ENCODE measurements around the gene SSC5D.

The SSC5D gene

GRCh38 chr19:55483706-55484592 lies 4.3 kb upstream of the SSC5D start:
- no peak for DNase-seq (ENCODE audit: low spot score in 2 of 2)
- H3K9me3 ChIP-seq = no peaks in the 10 kb centered on the region
- in situ Hi-C loops (cut with MboI; ENCODE audit: low sequenced_read_pairs) = no loop called here
- H3K27me3 ChIP-seq (ENCODE audit: low read depth) = no peaks in the 10 kb centered on the region
- H3K4me1 ChIP-seq = peaks cover 4% of the 10 kb centered on the region; the same call in 1 of the 2 replicates
- H3K4me3 ChIP-seq = peak overlapping the region; percentile 59; the same call in 1 of the 2 replicates
- peaks cover 6% of the 10 kb centered on the region; the same call in 1 of the 2 replicates for H3K36me3 ChIP-seq (replicated peaks)

GRCh38 chr19:55484593-55485438 lies 3.4 kb upstream of the SSC5D start, which contains the start of gene NAT14:
Gene NAT14, plus strand, starts transcription at chr19:55485188. Its CDS starts 521 bp downstream, at chr19:55485709.
- peak; percentile 70 to 90 for DNase-seq (ENCODE audit: low spot score in 2 of 2)
- Histone ChIP-seq H3K9me3 (no peaks in the 10 kb centered on the region), H3K27me3 (ENCODE audit: low read depth) (no peaks in the 10 kb centered on the region), H3K36me3 (replicated peaks) (peaks cover 6% of the 10 kb centered on the region; the same call in 1 of the 2 replicates), H3K4me1 (peaks cover 4% of the 10 kb centered on the region; the same call in 1 of the 2 replicates), H3K4me3 (peak within 1 kb of the TSS; percentile 59)
- in situ Hi-C loops (cut with MboI; ENCODE audit: low sequenced_read_pairs) = no loop called here

- Histone ChIP-seq H3K4me1 (peaks cover 4% of the 10 kb centered on the region; the same call in 1 of the 2 replicates), H3K4me3 (peak overlapping the region; percentile 59)
These were observed 2.7 kb upstream of the SSC5D start for GRCh38 chr19:55485439-55486011.

GRCh38 chr19:55486043-55486970 lies 1.9 kb upstream of the SSC5D start:
- no peak for DNase-seq (ENCODE audit: low spot score in 2 of 2)
- Histone ChIP-seq H3K36me3 (replicated peaks) (peaks cover 6% of the 10 kb centered on the region; the same call in 1 of the 2 replicates), H3K27me3 (ENCODE audit: low read depth) (no peaks in the 10 kb centered on the region), H3K9me3 (no peaks in the 10 kb centered on the region), H3K4me1 (peaks cover 4% of the 10 kb centered on the region; the same call in 1 of the 2 replicates), H3K4me3 (peak overlapping the region; percentile 59; the same call in 1 of the 2 replicates)
- in situ Hi-C loops (cut with MboI; ENCODE audit: low sequenced_read_pairs) = no loop called here

More at GRCh38 chr19:55485439-55486011, 2.7 kb upstream of the SSC5D start:
- Histone ChIP-seq H3K9me3 (no peaks in the 10 kb centered on the region), H3K36me3 (replicated peaks) (peaks cover 6% of the 10 kb centered on the region; the same call in 1 of the 2 replicates), H3K27me3 (ENCODE audit: low read depth) (no peaks in the 10 kb centered on the region)
- in situ Hi-C loops (cut with MboI; ENCODE audit: low sequenced_read_pairs) = no loop called here
- no peak for DNase-seq (ENCODE audit: low spot score in 2 of 2)

GRCh38 chr19:55486971-55487923 lies 989 bp upstream of the SSC5D start:
- Histone ChIP-seq H3K27me3 (ENCODE audit: low read depth) (0 out of 2 replicates have a peak, but pooled peaks cover 4% of the 10 kb centered on the region), H3K4me3 (no peak overlapping the region), H3K4me1 (peaks cover 4% of the 10 kb centered on the region; the same call in 1 of the 2 replicates), H3K36me3 (replicated peaks) (peaks cover 6% of the 10 kb centered on the region; the same call in 1 of the 2 replicates), H3K9me3 (no peaks in the 10 kb centered on the region)
- in situ Hi-C loops (cut with MboI; ENCODE audit: low sequenced_read_pairs) = no loop called here
- no peak for DNase-seq (ENCODE audit: low spot score in 2 of 2)

GRCh38 chr19:55488986-55489710 lies 912 bp downstream of the SSC5D start:
- peaks cover 4% of the 10 kb centered on the region; the same call in 1 of the 2 replicates for H3K4me1 ChIP-seq

GRCh38 chr19:55489711-55490477 lies 1.7 kb downstream of the SSC5D start:
- in situ Hi-C loops (cut with MboI; ENCODE audit: low sequenced_read_pairs) = no loop called here
- no peak for DNase-seq (ENCODE audit: low spot score in 2 of 2)
- Histone ChIP-seq H3K27me3 (ENCODE audit: low read depth) (0 out of 2 replicates have a peak, but pooled peaks cover 5% of the 10 kb centered on the region), H3K9me3 (no peaks in the 10 kb centered on the region), H3K4me3 (no peak overlapping the region), H3K4me1 (no peaks in the 10 kb centered on the region; the same call in 1 of the 2 replicates), H3K36me3 (replicated peaks) (peaks cover 2% of the 10 kb centered on the region; the same call in 1 of the 2 replicates)

More at GRCh38 chr19:55488986-55489710, 912 bp downstream of the SSC5D start:
- in situ Hi-C loops (cut with MboI; ENCODE audit: low sequenced_read_pairs) = no loop called here
- H3K36me3 ChIP-seq (replicated peaks) = peaks cover 2% of the 10 kb centered on the region; the same call in 1 of the 2 replicates
- H3K27me3 ChIP-seq (ENCODE audit: low read depth) = 0 out of 2 replicates have a peak, but pooled peaks cover 5% of the 10 kb centered on the region
- DNase-seq (ENCODE audit: low spot score in 2 of 2) = no peak
- H3K9me3 ChIP-seq = no peaks in the 10 kb centered on the region
- no peak overlapping the region for H3K4me3 ChIP-seq

- DNase-seq (ENCODE audit: low spot score in 2 of 2) = no peak
- Histone ChIP-seq H3K27me3 (ENCODE audit: low read depth) (0 out of 2 replicates have a peak, but pooled peaks cover 5% of the 10 kb centered on the region), H3K36me3 (replicated peaks) (peaks cover 2% of the 10 kb centered on the region; the same call in 1 of the 2 replicates), H3K4me1 (no peaks in the 10 kb centered on the region; the same call in 1 of the 2 replicates), H3K9me3 (no peaks in the 10 kb centered on the region), H3K4me3 (no peak overlapping the region)
- in situ Hi-C loops (cut with MboI; ENCODE audit: low sequenced_read_pairs) = no loop called here
These were observed 2.5 kb downstream of the SSC5D start for GRCh38 chr19:55490478-55491432.

- in situ Hi-C loops (cut with MboI; ENCODE audit: low sequenced_read_pairs) = no loop called here
- Histone ChIP-seq H3K27me3 (ENCODE audit: low read depth) (0 out of 2 replicates have a peak, but pooled peaks cover 5% of the 10 kb centered on the region), H3K36me3 (replicated peaks) (peaks cover 2% of the 10 kb centered on the region; the same call in 1 of the 2 replicates), H3K4me3 (no peak overlapping the region), H3K9me3 (no peaks in the 10 kb centered on the region), H3K4me1 (no peaks in the 10 kb centered on the region; the same call in 1 of the 2 replicates)
- no peak for DNase-seq (ENCODE audit: low spot score in 2 of 2)
These were observed 3.5 kb downstream of the SSC5D start for GRCh38 chr19:55491546-55492360.
